Activated naive CD8-positive, alpha-beta T cell (primary cell): ENCODE results near the gene AXIN1.

Experiments
- H3K27ac Mint-ChIP-seq: one replicate; pipeline ENCODE4 v1.8.0; 2021; ENCODE audit warnings: mixed read lengths
- H3K27me3 Mint-ChIP-seq: one replicate; pipeline ENCODE4 v1.8.0; 2021; ENCODE audit warnings: mixed read lengths
- H3K36me3 Mint-ChIP-seq: one replicate; pipeline ENCODE4 v1.8.0; 2021; ENCODE audit warnings: mixed read lengths
- H3K4me1 Mint-ChIP-seq: one replicate; pipeline ENCODE4 v1.8.0; 2021; ENCODE audit warnings: low read depth, mixed read lengths
- H3K4me3 Mint-ChIP-seq: one replicate; pipeline ENCODE4 v1.8.0; 2021; ENCODE audit warnings: mild to moderate bottlenecking, mixed read lengths
- H3K9me3 Mint-ChIP-seq: one replicate; pipeline ENCODE4 v1.8.0; 2021; ENCODE audit warnings: low read depth, mixed read lengths

The AXIN1 gene

GRCh38 chr16:242281-242680 is 110.2 kb downstream of the AXIN1 start:
- Mint-ChIP-seq H3K4me1 (peaks cover 17% of the 10 kb centered on the region), H3K27ac (no peak overlapping the region), H3K27me3 (no peaks in the 10 kb centered on the region), H3K36me3 (peaks cover 3% of the 10 kb centered on the region), H3K9me3 (no peaks in the 10 kb centered on the region), H3K4me3 (no peak overlapping the region)

- peak overlapping the region; percentile 28 for H3K27ac Mint-ChIP-seq
- no peaks in the 10 kb centered on the region for H3K9me3 Mint-ChIP-seq
- peaks cover 20% of the 10 kb centered on the region for H3K4me1 Mint-ChIP-seq
- no peak overlapping the region for H3K4me3 Mint-ChIP-seq
- H3K36me3 Mint-ChIP-seq: peaks cover 3% of the 10 kb centered on the region
- no peaks in the 10 kb centered on the region for H3K27me3 Mint-ChIP-seq
Observed at GRCh38 chr16:240559-240958, 112.0 kb downstream of the AXIN1 start.

GRCh38 chr16:239948-240277 is 112.6 kb downstream of the AXIN1 start:
- Mint-ChIP-seq H3K27ac (peak overlapping the region; percentile 28), H3K27me3 (no peaks in the 10 kb centered on the region), H3K4me1 (peaks cover 26% of the 10 kb centered on the region), H3K36me3 (peaks cover 3% of the 10 kb centered on the region), H3K9me3 (no peaks in the 10 kb centered on the region), H3K4me3 (no peak overlapping the region)
